A549 (cell line): ENCODE results near the gene ZNF581. TPM values are rescaled to one million over a fixed set of nuclear protein-coding genes. Genes with fewer than 3 reads are reported as not detected.

Source experiments
- ATAC-seq, 2 experiments: fragments of 200-7000 bp in 1 of 2; fragments of >200 bp in 1 of 2; cut with Nextera tagmentation in 1 of 2; cut with Tn5 transposase in 1 of 2; 3 replicates each; pipeline versions ENCODE4 v1.8.0 to v1.9.1; 2018 to 2020; ENCODE audit warnings: mild to moderate bottlenecking in 1 of 2, moderate library complexity in 1 of 2
- CTCF ChIA-PET: fragments of 300-600 bp; sonication (Branson Sonifier 250); formaldehyde crosslinking; extraction: SDS; loops from one replicate; lab custom pipeline; 2021; ENCODE audit warnings: antibody characterized with exemption, inconsistent platforms; lab: Yijun Ruan, JAX
- POLR2A ChIA-PET: fragments of 350-600 bp; formaldehyde crosslinking; extraction: SDS; loops from one replicate; lab custom pipeline; 2021; ENCODE audit warnings: antibody characterized with exemption, inconsistent platforms; lab: Yijun Ruan, JAX
- DNase-seq, 2 experiments: peaks; one replicate each; pipeline versions ENCODE4 v3.0.0 to v3.0.0-alpha.2; 2011 to 2016; ENCODE audit warnings: low read depth in 1 of 2, low spot score in 1 of 2
- FAIRE-seq: peaks from 2 replicates; lab custom pipeline; 2011; peaks lifted over from hg19 to GRCh38; lab: Jason Lieb, UNC
- H3K27ac ChIP-seq, 2 experiments: fragments of >200 bp; sonication (Bioruptor Twin); formaldehyde crosslinking; 3 replicates each; pipeline ENCODE4 v1.5.1; 2016 to 2017
- H3K4me1 ChIP-seq: fragments of >200 bp; sonication (Bioruptor Twin); formaldehyde crosslinking; 3 replicates; pipeline ENCODE4 v1.6.1; 2016
- H3K4me2 ChIP-seq: fragments of >200 bp; sonication (Bioruptor Twin); formaldehyde crosslinking; 3 replicates; pipeline ENCODE4 v1.6.1; 2016
- H3K4me3 ChIP-seq: fragments of >200 bp; sonication (Bioruptor Twin); formaldehyde crosslinking; 3 replicates; pipeline ENCODE4 v1.5.1; 2016
- H3K9me3 ChIP-seq: fragments of >200 bp; sonication (Bioruptor Twin); formaldehyde crosslinking; 3 replicates; pipeline ENCODE4 v1.6.1; 2016
- CBX2 ChIP-seq: fragments of 200-600 bp; sonication (generic); IDR thresholded peaks from 2 replicates; pipeline ENCODE4 v1.6.1; 2016; ENCODE audit warnings: low read depth, mild to moderate bottlenecking, borderline replicate concordance
- CBX8 ChIP-seq: fragments of 200-600 bp; sonication (generic); IDR thresholded peaks from 2 replicates; pipeline ENCODE4 v1.6.1; 2016
- CHD2 ChIP-seq: fragments of 150-350 bp; IDR thresholded peaks from 2 replicates; pipeline ENCODE4 v1.6.1; 2014; ENCODE audit warnings: low read length; ENCODE audit not compliant: partially characterized antibody
- CHD4 ChIP-seq: fragments of 200-600 bp; sonication (generic); IDR thresholded peaks from 2 replicates; pipeline ENCODE4 v1.6.1; 2016; ENCODE audit warnings: antibody characterized with exemption, mild to moderate bottlenecking, borderline replicate concordance
- EHMT2 ChIP-seq: fragments of 200-600 bp; sonication (generic); IDR thresholded peaks from 2 replicates; pipeline ENCODE4 v1.6.1; 2016; ENCODE audit warnings: antibody characterized with exemption, low read depth, mild to moderate bottlenecking, moderate library complexity
- ELK1 ChIP-seq: fragments of 150-350 bp; IDR thresholded peaks from 2 replicates; pipeline ENCODE4 v1.6.1; 2014; ENCODE audit warnings: low read depth, mild to moderate bottlenecking, low read length
- EP300 ChIP-seq, 2 experiments: fragments of >200 bp; sonication (Bioruptor Twin); formaldehyde crosslinking; IDR thresholded peaks; 2 replicates in 1 of 2; 3 replicates in 1 of 2; pipeline ENCODE4 v1.6.1; 2016 to 2017
- FOSL2 ChIP-seq, 2 experiments: fragments of 450-650 bp in 1 of 2; fragments of >200 bp in 1 of 2; sonication (Bioruptor Twin) in 1 of 2; formaldehyde crosslinking; IDR thresholded peaks; 2 replicates each; pipeline versions ENCODE4 v1.5.0 to v1.6.1; 2016 to 2020; ENCODE audit warnings: mild to moderate bottlenecking in 1 of 2, moderate library complexity in 1 of 2
- GATA3 ChIP-seq: IDR thresholded peaks from 2 replicates; pipeline ENCODE4 v1.6.1; 2012; ENCODE audit warnings: borderline replicate concordance
- HDAC2 ChIP-seq: fragments of 200-600 bp; sonication (generic); IDR thresholded peaks from 2 replicates; pipeline ENCODE4 v1.6.1; 2016
- HMGXB4 ChIP-seq: fragments of 250-450 bp; sonication (Bioruptor Pico); IDR thresholded peaks from 2 replicates; pipeline ENCODE4 v1.5.0; 2021; ENCODE audit warnings: mild to moderate bottlenecking, moderate library complexity, borderline replicate concordance
- HOXA7 ChIP-seq: fragments of 250-450 bp; sonication (Bioruptor Pico); IDR thresholded peaks from 2 replicates; pipeline ENCODE4 v1.5.0; 2020; ENCODE audit warnings: mild to moderate bottlenecking, moderate library complexity
- JUNB ChIP-seq: fragments of >200 bp; sonication (Bioruptor Twin); formaldehyde crosslinking; IDR thresholded peaks from 2 replicates; pipeline ENCODE4 v1.6.1; 2016
- KDM1A ChIP-seq: fragments of 200-600 bp; sonication (generic); IDR thresholded peaks from 2 replicates; pipeline ENCODE4 v1.6.1; 2016; ENCODE audit warnings: low read depth, mild to moderate bottlenecking
- MAZ ChIP-seq: fragments of 150-350 bp; IDR thresholded peaks from 2 replicates; pipeline ENCODE4 v1.6.1; 2014; ENCODE audit warnings: antibody characterized with exemption, low read depth, low read length, borderline replicate concordance
- NFE2L2 ChIP-seq: fragments of 150-350 bp; conservative IDR thresholded peaks from 2 replicates; pipeline ENCODE4 v1.6.1; 2014; ENCODE audit warnings: low read length
- NPAS2 ChIP-seq: fragments of 250-450 bp; sonication (Bioruptor Pico); IDR thresholded peaks from 2 replicates; pipeline ENCODE4 v1.8.0; 2022; ENCODE audit warnings: mild to moderate bottlenecking, moderate library complexity, borderline replicate concordance
- NR3C1 ChIP-seq: fragments of >200 bp; sonication (Bioruptor Twin); formaldehyde crosslinking; IDR thresholded peaks from 3 replicates; pipeline ENCODE4 v1.6.1; 2017
- PBX3 ChIP-seq: IDR thresholded peaks from 2 replicates; pipeline ENCODE4 v1.6.1; 2012
- PHF8 ChIP-seq: fragments of 200-600 bp; sonication (generic); IDR thresholded peaks from 2 replicates; pipeline ENCODE4 v1.6.1; 2016; ENCODE audit warnings: low read depth, mild to moderate bottlenecking, antibody characterized with exemption, moderate library complexity, borderline replicate concordance
- RARB ChIP-seq: fragments of 250-450 bp; sonication (Bioruptor Pico); IDR thresholded peaks from 2 replicates; pipeline ENCODE4 v1.8.0; 2021; ENCODE audit warnings: mild to moderate bottlenecking, moderate library complexity
- RCOR1 ChIP-seq: fragments of 150-350 bp; IDR thresholded peaks from 2 replicates; pipeline ENCODE4 v1.6.1; 2014; ENCODE audit warnings: antibody characterized with exemption, low read length, low read depth
- SREBF2 ChIP-seq: fragments of 450-650 bp; IDR thresholded peaks from 2 replicates; pipeline ENCODE4 v1.6.1; 2014; ENCODE audit warnings: mild to moderate bottlenecking, moderate library complexity
- TP53 ChIP-seq: fragments of 250-450 bp; sonication (Bioruptor Pico); IDR thresholded peaks from 2 replicates; pipeline ENCODE4 v1.5.0; 2021; ENCODE audit warnings: mild to moderate bottlenecking, moderate library complexity
- ZFP36 ChIP-seq: fragments of 450-650 bp; IDR thresholded peaks from 2 replicates; pipeline ENCODE4 v1.6.1; 2014; ENCODE audit warnings: borderline replicate concordance; ENCODE audit not compliant: partially characterized antibody
- ZNF302 ChIP-seq: fragments of 250-450 bp; sonication (Bioruptor Pico); IDR thresholded peaks from 2 replicates; pipeline ENCODE4 v1.9.0; 2021; ENCODE audit warnings: inconsistent platforms, mild to moderate bottlenecking, moderate library complexity
- ZSCAN20 ChIP-seq: fragments of 250-450 bp; sonication (Bioruptor Pico); IDR thresholded peaks from 2 replicates; pipeline ENCODE4 v1.8.0; 2022; ENCODE audit warnings: mild to moderate bottlenecking, moderate library complexity
- WGBS: methylation state at CpG from one replicate; pipeline ENCODE4 v1.1.6; 2017; ENCODE audit errors: missing lambda C conversion rate; 5-methylcytosine and 5-hydroxymethylcytosine counted together
- polyA plus RNA-seq, 4 experiments: library from polyadenylated mRNA; depleted of rRNA in 3 of 4; stranded (reverse); fragments of >200 nt; fragmentation: RNase III in 1 of 4; extraction: RNeasy Plus Mini Kit Qiagen cat#74134 plus additional on column Dnase treatment in 1 of 4; gene quantifications; 2 replicates in 3 of 4; 3 replicates in 1 of 4; pipeline ENCODE4 v1.2.3, GENCODE V29; 2011 to 2017

Gene ZNF581
- polyA plus RNA-seq, 2 of the 4 experiments (the other 2 are of a cell fraction) = 13.9 to 24.9 TPM

- H3K9me3 ChIP-seq = no peaks in the 10 kb centered on the region
- DNase-seq (no peak), FAIRE-seq (no peak), ATAC-seq (no peak)
- ChIA-PET CTCF (interaction anchor here (0.6 to 24.9 kb wide), 10 partner anchors 8 to 534 kb away, joined by 3 to 363 read pairs (median 10); partner anchors contain the start of gene ZNF865), POLR2A (interaction anchor here (0.6 to 3.4 kb wide), 25 partner anchors 8 to 459 kb away, joined by 3 to 33 read pairs (median 5); partner anchors contain the start of genes CCDC106, DNAAF3, FIZ1 and SSC5D)
- peak overlapping the region; percentile 48 for H3K4me3 ChIP-seq
- TF ChIP-seq GATA3 (no peak), HDAC2 (no peak), HOXA7 (no peak), PHF8 (no peak), TP53 (CRISPR knock-in tag) (no peak), NPAS2 (CRISPR knock-in tag) (no peak), ZSCAN20 (CRISPR knock-in tag) (no peak), FOSL2 (IDR thresholded peaks at IDR 0.05) (no peak), FOSL2 (CRISPR knock-in tag; IDR thresholded peaks at IDR 0.05) (no peak), HMGXB4 (CRISPR knock-in tag) (no peak)
- 52% methylated on average over 11 of the region's 11 CpGs for WGBS
- H3K27ac ChIP-seq = peak overlapping the region; percentile 89 to 93; a peak in 5 of 6 replicates
- H3K4me2 ChIP-seq = peak overlapping the region; percentile 92
- 0 out of 3 replicates have a peak, but pooled peaks cover 7% of the 10 kb centered on the region for H3K4me1 ChIP-seq
These were observed 18.5 kb upstream of the ZNF581 start for GRCh38 chr19:55625004-55625326.

GRCh38 chr19:55626350-55626749 is 17.1 kb upstream of the ZNF581 start:
- Histone ChIP-seq H3K27ac (no peak overlapping the region), H3K4me3 (no peak overlapping the region), H3K9me3 (no peaks in the 10 kb centered on the region), H3K4me2 (no peak overlapping the region)
- POLR2A ChIA-PET = interaction anchor here (0.8 kb wide), 1 partner anchor 28 kb away, joined by 3 read pairs; no protein-coding TSS in a partner anchor
- FAIRE-seq = no peak
- CTCF ChIA-PET = interaction anchor here (0.8 to 24.9 kb wide), 12 partner anchors 8 to 486 kb away, joined by 3 to 363 read pairs (median 6); partner anchors contain the start of gene ZNF865
- no peak for DNase-seq
- no peak for ATAC-seq
- TF ChIP-seq KDM1A = no peak
- TF ChIP-seq CHD2 = no peak
- no peak for TF ChIP-seq NR3C1
- TF ChIP-seq FOSL2 (IDR thresholded peaks at IDR 0.05) = no peak
- no peak for TF ChIP-seq FOSL2 (CRISPR knock-in tag; IDR thresholded peaks at IDR 0.05)
- no peak for TF ChIP-seq CBX8
- TF ChIP-seq EP300 (IDR thresholded peaks at IDR 0.05) = no peak
- TF ChIP-seq ZNF302 (CRISPR knock-in tag) = no peak
- TF ChIP-seq RCOR1 = no peak
- no peak for TF ChIP-seq CBX2
- no peak for TF ChIP-seq MAZ
- TF ChIP-seq JUNB = no peak
- TF ChIP-seq EHMT2 = no peak
- TF ChIP-seq RARB = no peak
- TF ChIP-seq NFE2L2 = no peak
- no peak for TF ChIP-seq CHD4
- no peak for TF ChIP-seq SREBF2
- no peak for TF ChIP-seq PBX3
- TF ChIP-seq TP53 (CRISPR knock-in tag) = no peak
- no peak for TF ChIP-seq ZFP36
- no peak for TF ChIP-seq ELK1
- TF ChIP-seq, all 56 proteins: peak for 0
- 89% methylated on average over 11 of the region's 11 CpGs for WGBS
- H3K4me1 ChIP-seq = 0 out of 3 replicates have a peak, but pooled peaks cover 7% of the 10 kb centered on the region
